Mesenchymal stem cell (in vitro differentiated cells and primary cell): ENCODE data around the gene RAET1E.

Experiments used
- DNase-seq: peaks from one replicate; pipeline ENCODE4 v3.0.0-alpha.2; 2013
- H2AFZ ChIP-seq: one replicate; pipeline ENCODE4 v1.6.1; 2013; ENCODE audit warnings: low read depth, mild to moderate bottlenecking, control low read depth, inconsistent platforms, low read length, moderate library complexity
- H2AK5ac ChIP-seq: 2 replicates; pipeline ENCODE4 v1.6.1; 2013; ENCODE audit warnings: low read length, moderate library complexity, mild to moderate bottlenecking, inconsistent platforms; ENCODE audit not compliant: severe bottlenecking
- H2BK120ac ChIP-seq: one replicate; pipeline ENCODE4 v1.6.1; 2013; ENCODE audit warnings: low read depth, mild to moderate bottlenecking, inconsistent platforms, low read length, moderate library complexity
- H2BK12ac ChIP-seq, 2 experiments: one replicate each; pipeline ENCODE4 v1.6.1; 2013; ENCODE audit warnings: inconsistent platforms in 2 of 2, low read length in 2 of 2, mild to moderate bottlenecking in 2 of 2, moderate library complexity in 2 of 2, control low read depth in 1 of 2
- H2BK15ac ChIP-seq: one replicate; pipeline ENCODE4 v1.6.1; 2013; ENCODE audit warnings: mild to moderate bottlenecking, low read depth, inconsistent platforms; ENCODE audit not compliant: poor library complexity, severe bottlenecking
- H2BK5ac ChIP-seq: 2 replicates; pipeline ENCODE4 v1.6.1; 2013; ENCODE audit warnings: low read depth, mild to moderate bottlenecking, low read length, control low read depth, inconsistent platforms; ENCODE audit not compliant: poor library complexity, severe bottlenecking
- H3K14ac ChIP-seq, 2 experiments: one replicate each; pipeline ENCODE4 v1.6.1; 2013; ENCODE audit warnings: inconsistent platforms in 2 of 2, low read length in 2 of 2, control low read depth in 1 of 2, mild to moderate bottlenecking in 1 of 2, moderate library complexity in 1 of 2
- H3K18ac ChIP-seq, 2 experiments: one replicate each; pipeline ENCODE4 v1.6.1; 2013; ENCODE audit warnings: inconsistent platforms in 2 of 2, low read length in 2 of 2, control low read depth in 1 of 2, low read depth in 1 of 2, mild to moderate bottlenecking in 1 of 2
- H3K23ac ChIP-seq, 2 experiments: one replicate each; pipeline ENCODE4 v1.6.1; 2013; ENCODE audit warnings: inconsistent platforms in 2 of 2, low read length in 2 of 2, mild to moderate bottlenecking in 2 of 2, moderate library complexity in 2 of 2, control low read depth in 1 of 2
- H3K27ac ChIP-seq: 2 replicates; pipeline ENCODE4 v1.5.1; 2013; ENCODE audit warnings: mild to moderate bottlenecking, moderate library complexity, low read length, control low read depth, inconsistent platforms; ENCODE audit not compliant: poor library complexity, severe bottlenecking
- H3K27me3 ChIP-seq, 2 experiments: 2 replicates each; pipeline versions ENCODE4 v1.6.1 to v1.7.0; 2013; ENCODE audit warnings: low read length in 2 of 2, mild to moderate bottlenecking in 2 of 2, moderate library complexity in 2 of 2, control low read depth in 1 of 2, inconsistent platforms in 1 of 2; ENCODE audit not compliant: control insufficient read depth in 1 of 2, insufficient read depth in 1 of 2
- H3K36me3 ChIP-seq, 2 experiments: 2 replicates each; pipeline versions ENCODE4 v1.6.1 to v1.7.0; 2013; ENCODE audit warnings: low read length in 2 of 2, control low read depth in 1 of 2, inconsistent platforms in 1 of 2, low read depth in 1 of 2, mild to moderate bottlenecking in 1 of 2; ENCODE audit not compliant: insufficient read depth in 2 of 2, control insufficient read depth in 1 of 2
- H3K4ac ChIP-seq, 2 experiments: one replicate each; pipeline ENCODE4 v1.6.1; 2013; ENCODE audit warnings: inconsistent platforms in 2 of 2, low read length in 2 of 2, mild to moderate bottlenecking in 2 of 2, moderate library complexity in 2 of 2, control low read depth in 1 of 2, low read depth in 1 of 2
- H3K4me1 ChIP-seq: 2 replicates; pipeline ENCODE4 v1.6.1; 2013; ENCODE audit warnings: low read depth, low read length, control low read depth; ENCODE audit not compliant: control insufficient read depth, insufficient read depth
- H3K4me2 ChIP-seq: 2 replicates; pipeline ENCODE4 v1.6.1; 2013; ENCODE audit warnings: low read length, mild to moderate bottlenecking, inconsistent platforms; ENCODE audit not compliant: poor library complexity, severe bottlenecking
- H3K4me3 ChIP-seq, 2 experiments: 2 replicates each; pipeline versions ENCODE4 v1.5.1 to v1.7.0; 2013; ENCODE audit warnings: low read length in 2 of 2, mild to moderate bottlenecking in 2 of 2, control low read depth in 1 of 2, low read depth in 1 of 2; ENCODE audit not compliant: insufficient read depth in 1 of 2
- H3K79me1 ChIP-seq: replicated peaks from 2 replicates; pipeline ENCODE4 v1.6.1; 2013; ENCODE audit warnings: mild to moderate bottlenecking, control low read depth, low read length, inconsistent platforms; ENCODE audit not compliant: poor library complexity, severe bottlenecking
- H3K9ac ChIP-seq: 2 replicates; pipeline ENCODE4 v1.7.0; 2013; ENCODE audit warnings: mild to moderate bottlenecking, low read length, moderate library complexity
- H3K9me3 ChIP-seq: 2 replicates; pipeline ENCODE4 v1.7.0; 2013; ENCODE audit warnings: mild to moderate bottlenecking, low read length; ENCODE audit not compliant: control insufficient read depth
- H4K8ac ChIP-seq: one replicate; pipeline ENCODE4 v1.6.1; 2013; ENCODE audit warnings: inconsistent platforms, mild to moderate bottlenecking, low read length, moderate library complexity
- H4K91ac ChIP-seq: one replicate; pipeline ENCODE4 v1.6.1; 2013; ENCODE audit warnings: mild to moderate bottlenecking, low read length, inconsistent platforms
- WGBS: methylation state at CpG from one replicate; pipeline ENCODE4 v1.1.7; 2013; ENCODE audit warnings: mixed read lengths; 5-methylcytosine and 5-hydroxymethylcytosine counted together

RAET1E gene

GRCh38 chr6:149884617-149885016 lies 13.3 kb downstream of the RAET1E start:
- H3K4me1 ChIP-seq: no peaks in the 10 kb centered on the region

GRCh38 chr6:149884215-149884614 lies 13.7 kb downstream of the RAET1E start:
- no peak overlapping the region for H2BK15ac ChIP-seq
- no peak for DNase-seq
- H3K4me2 ChIP-seq: no peak overlapping the region
- H4K8ac ChIP-seq: no peak overlapping the region
- no peak overlapping the region for H3K4ac ChIP-seq
- peak overlapping the region in 1 of 2 experiments; percentile 36 for H3K4me3 ChIP-seq
- H4K91ac ChIP-seq: no peak overlapping the region
- H2BK120ac ChIP-seq: no peak overlapping the region
- no peaks in the 10 kb centered on the region for H3K4me1 ChIP-seq
- WGBS: 36% methylated on average over 11 of the region's 11 CpGs
- H2BK12ac ChIP-seq: no peak overlapping the region
- peaks cover 0 to 54% of the 10 kb centered on the region in 2 experiments for H3K27me3 ChIP-seq
- no peak overlapping the region for H3K18ac ChIP-seq
- H3K9me3 ChIP-seq: no peaks in the 10 kb centered on the region
- no peak overlapping the region for H2AK5ac ChIP-seq
- H3K23ac ChIP-seq: no peak overlapping the region
- H2BK5ac ChIP-seq: no peak overlapping the region
- H3K14ac ChIP-seq: no peak overlapping the region
- no peaks in the 10 kb centered on the region for H3K36me3 ChIP-seq
- no peak overlapping the region for H2AFZ ChIP-seq
- H3K79me1 ChIP-seq: no peaks in the 10 kb centered on the region
- peak overlapping the region; percentile 51 for H3K9ac ChIP-seq
- no peak overlapping the region for H3K27ac ChIP-seq

More at GRCh38 chr6:149884617-149885016, 13.3 kb downstream of the RAET1E start:
- peaks cover 0 to 58% of the 10 kb centered on the region in 2 experiments for H3K27me3 ChIP-seq
- H2BK5ac ChIP-seq: no peak overlapping the region
- no peak overlapping the region for H2AK5ac ChIP-seq
- H2BK15ac ChIP-seq: no peak overlapping the region
- 80% methylated on average over 7 of the region's 7 CpGs for WGBS
- no peak overlapping the region for H4K91ac ChIP-seq
- H2BK12ac ChIP-seq: no peak overlapping the region
- no peak overlapping the region for H2BK120ac ChIP-seq
- no peak overlapping the region for H3K23ac ChIP-seq
- no peak overlapping the region for H3K27ac ChIP-seq
- H3K9ac ChIP-seq: peak overlapping the region; percentile 51
- no peak overlapping the region for H3K18ac ChIP-seq
- no peak overlapping the region for H4K8ac ChIP-seq
- DNase-seq: no peak
- H3K4ac ChIP-seq: no peak overlapping the region
- no peak overlapping the region for H2AFZ ChIP-seq
- no peak overlapping the region for H3K4me2 ChIP-seq
- no peak overlapping the region for H3K14ac ChIP-seq
- no peaks in the 10 kb centered on the region for H3K79me1 ChIP-seq
- H3K9me3 ChIP-seq: no peaks in the 10 kb centered on the region
- H3K4me3 ChIP-seq: peak overlapping the region in 1 of 2 experiments; percentile 36
- H3K36me3 ChIP-seq: no peaks in the 10 kb centered on the region

- no peaks in the 10 kb centered on the region for H3K36me3 ChIP-seq
- no peak overlapping the region for H4K8ac ChIP-seq
- no peak overlapping the region for H3K4me2 ChIP-seq
- WGBS: 80% methylated on average over 1 of the region's 2 CpGs
- H3K4ac ChIP-seq: no peak overlapping the region
- no peaks in the 10 kb centered on the region for H3K79me1 ChIP-seq
- H3K4me3 ChIP-seq: no peak overlapping the region
- no peaks in the 10 kb centered on the region for H3K4me1 ChIP-seq
- H3K27me3 ChIP-seq: peaks cover 0 to 56% of the 10 kb centered on the region in 2 experiments
- H3K18ac ChIP-seq: no peak overlapping the region
- H3K27ac ChIP-seq: no peak overlapping the region
- H2BK12ac ChIP-seq: no peak overlapping the region
- no peak overlapping the region for H3K23ac ChIP-seq
- no peak overlapping the region for H4K91ac ChIP-seq
- H2BK5ac ChIP-seq: no peak overlapping the region
- no peak overlapping the region for H3K9ac ChIP-seq
- DNase-seq: no peak
- H2AFZ ChIP-seq: no peak overlapping the region
- no peak overlapping the region for H2BK120ac ChIP-seq
- no peak overlapping the region for H3K14ac ChIP-seq
- H3K9me3 ChIP-seq: no peaks in the 10 kb centered on the region
- H2BK15ac ChIP-seq: peak overlapping the region; percentile 76
- H2AK5ac ChIP-seq: no peak overlapping the region
Observed at GRCh38 chr6:149881860-149882259, 16.1 kb downstream of the RAET1E start.

- no peak overlapping the region for H3K9ac ChIP-seq
- no peak overlapping the region for H3K23ac ChIP-seq
- H3K27me3 ChIP-seq: peaks cover 0 to 58% of the 10 kb centered on the region in 2 experiments
- no peaks in the 10 kb centered on the region for H3K4me1 ChIP-seq
- H2AFZ ChIP-seq: no peak overlapping the region
- 93% methylated on average over 10 of the region's 10 CpGs for WGBS
- no peak overlapping the region for H4K8ac ChIP-seq
- H3K4me2 ChIP-seq: no peak overlapping the region
- H3K36me3 ChIP-seq: no peaks in the 10 kb centered on the region
- H2BK12ac ChIP-seq: no peak overlapping the region
- H2AK5ac ChIP-seq: no peak overlapping the region
- H3K18ac ChIP-seq: no peak overlapping the region
- no peak overlapping the region for H3K27ac ChIP-seq
- H2BK5ac ChIP-seq: no peak overlapping the region
- no peak for DNase-seq
- H3K4me3 ChIP-seq: no peak overlapping the region
- no peak overlapping the region for H2BK15ac ChIP-seq
- no peaks in the 10 kb centered on the region for H3K9me3 ChIP-seq
- H2BK120ac ChIP-seq: no peak overlapping the region
- no peak overlapping the region for H4K91ac ChIP-seq
- H3K4ac ChIP-seq: no peak overlapping the region
- H3K14ac ChIP-seq: peak overlapping the region in 1 of 2 experiments; percentile 41
- H3K79me1 ChIP-seq: no peaks in the 10 kb centered on the region
Observed at GRCh38 chr6:149881066-149881766, 16.7 kb downstream of the RAET1E start.
